ENCODE data around the gene EDIL3. TPM values are rescaled to one million over a fixed set of nuclear protein-coding genes. Genes with fewer than 3 reads are reported as not detected.

The EDIL3 gene
- total and polyA plus RNA-seq, 2 of the 8 experiments (the other 6 are each of a cell fraction or from before 2014, with no cell fraction given) = 14.7 to 47.2 TPM

DNA sequence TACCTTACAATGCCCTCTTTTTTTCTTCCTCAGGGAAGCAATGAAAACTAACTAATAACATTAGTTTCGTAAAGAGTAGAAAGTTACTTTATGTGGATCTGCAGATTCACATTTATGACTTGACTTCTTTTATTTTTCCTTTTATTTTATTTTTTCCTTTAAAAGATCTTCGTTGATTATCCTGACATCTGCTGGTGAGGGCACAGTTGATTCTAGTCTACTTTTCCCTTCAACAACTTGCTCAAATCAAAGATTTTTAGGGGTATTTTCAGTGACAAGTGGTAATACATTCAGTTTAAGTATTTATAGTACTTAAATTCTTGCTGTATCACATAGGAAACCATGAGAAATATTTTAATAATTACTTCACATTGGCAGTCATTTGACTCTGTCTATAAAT lies 4.9 kb downstream of the EDIL3 start:
- peaks cover 4% of the 10 kb centered on the region for H3K23me2 ChIP-seq (ENCODE audit: low read depth, low read length)
- H2BK5ac ChIP-seq (ENCODE audit: low read depth, low read length) = no peak overlapping the region
- peaks cover 0 to 4% (median 0%) of the 10 kb centered on the region in 4 experiments; a peak in 2 of 7 replicates for H3K4me1 ChIP-seq (replicated peaks in 1 of 4; ENCODE audit: control insufficient read depth in 3 of 4, insufficient read depth in 4 of 4, low read length in 3 of 4)
- H4K5ac ChIP-seq (ENCODE audit: insufficient read length, low read depth, low read length) = no peak overlapping the region
- H3K9ac ChIP-seq (replicated peaks in 1 of 4; ENCODE audit: extremely low read depth in 1 of 4, low read depth in 3 of 4, low read length in 3 of 4) = no peak overlapping the region
- H4K8ac ChIP-seq (ENCODE audit: extremely low read depth, insufficient read depth, low read length) = no peak overlapping the region
- ChIA-PET CTCF (ENCODE audit: partially characterized antibody) (interaction anchor here (0.8 to 1.3 kb wide), 3 partner anchors 9 to 116 kb away, joined by 3 read pairs; no protein-coding TSS in a partner anchor), POLR2A (ENCODE audit: partially characterized antibody) (interaction anchor here (0.6 kb wide), 1 partner anchor 84 kb away, joined by 3 read pairs; no protein-coding TSS in a partner anchor)
- H3K18ac ChIP-seq (ENCODE audit: extremely low read depth, low read length) = no peak overlapping the region
- no peak overlapping the region for H2AFZ ChIP-seq (ENCODE audit: low read length)
- H2BK15ac ChIP-seq (ENCODE audit: low read length) = no peak overlapping the region
- no peaks in the 10 kb centered on the region for H3K9me3 ChIP-seq (ENCODE audit: insufficient read depth in 2 of 2, low read depth in 1 of 2, low read length in 1 of 2)
- H3K27me3 ChIP-seq (replicated peaks in 1 of 4; ENCODE audit: control insufficient read depth in 3 of 4, extremely low read depth in 1 of 4, insufficient read depth in 3 of 4, low read length in 3 of 4) = peaks cover 0 to 3% (median 0%) of the 10 kb centered on the region in 4 experiments; a peak in 2 of 7 replicates
- no peak overlapping the region for H2AK5ac ChIP-seq (ENCODE audit: low read depth, low read length)
- H3K14ac ChIP-seq (ENCODE audit: insufficient read length) = no peak overlapping the region
- no peak for TF ChIP-seq FOSL1 (IDR thresholded peaks at IDR 0.05; ENCODE audit: insufficient read depth, low read depth, low read length)
- TF ChIP-seq BRCA1 (IDR thresholded peaks at IDR 0.05; ENCODE audit: low read depth, low read length) = no peak
- TF ChIP-seq NRF1 (IDR thresholded peaks at IDR 0.05; ENCODE audit: low read depth, low read length) = no peak
- no peak for TF ChIP-seq NANOG (IDR thresholded peaks at IDR 0.05; ENCODE audit: insufficient read depth, low read depth, low read length, poor library complexity, severe bottlenecking)
- TF ChIP-seq RBBP5 (IDR thresholded peaks at IDR 0.05; ENCODE audit: borderline replicate concordance, low read depth, low read length) = no peak
- TF ChIP-seq EP300 (IDR thresholded peaks at IDR 0.05; ENCODE audit: borderline replicate concordance in 1 of 2, low read depth in 2 of 2, low read length in 2 of 2) = no peak
- TF ChIP-seq RAD21 (IDR thresholded peaks at IDR 0.05 in 1 of 2, conservative IDR thresholded peaks at IDR 0.05 in 1 of 2; ENCODE audit: low read depth in 2 of 2, low read length in 2 of 2) = peak; percentile 21 to 28; a peak in 3 of 4 replicates
- TF ChIP-seq TBP (IDR thresholded peaks at IDR 0.05; ENCODE audit: low read depth, low read length) = no peak
- TF ChIP-seq KDM1A (IDR thresholded peaks at IDR 0.05; ENCODE audit: borderline replicate concordance, low read length) = no peak
- no peak overlapping the region for H3K27ac ChIP-seq (ENCODE audit: low read depth, low read length)
- no peak overlapping the region for H3K4me3 ChIP-seq (ENCODE audit: extremely low read depth in 1 of 4, insufficient read depth in 2 of 4, low read depth in 3 of 4, low read length in 4 of 4)
- no peaks in the 10 kb centered on the region for H4K20me1 ChIP-seq (replicated peaks in 1 of 2; ENCODE audit: control insufficient read depth in 1 of 2, insufficient read depth in 2 of 2, low read length in 2 of 2)
- no peak overlapping the region for H3K4me2 ChIP-seq (ENCODE audit: insufficient read depth in 1 of 2, low read depth in 2 of 2, low read length in 2 of 2)
- H3K79me2 ChIP-seq (ENCODE audit: control insufficient read depth in 1 of 2, insufficient read depth in 2 of 2, low read length in 2 of 2) = peaks cover 0 to 76% of the 10 kb centered on the region in 2 experiments; a peak in 2 of 4 replicates
- H3K36me3 ChIP-seq (ENCODE audit: control insufficient read depth in 2 of 4, insufficient read depth in 4 of 4, low read length in 3 of 4) = no peaks in the 10 kb centered on the region
- H3K23ac ChIP-seq (ENCODE audit: insufficient read length) = no peak overlapping the region
- no peak overlapping the region for H2BK12ac ChIP-seq (ENCODE audit: low read depth, low read length)
- DNase-seq (ENCODE audit: low read depth in 1 of 2, low spot score in 2 of 2) = no peak
- no peak overlapping the region for H2BK120ac ChIP-seq (replicated peaks; ENCODE audit: low read depth, low read length)
- H3K79me1 ChIP-seq (ENCODE audit: low read depth, low read length) = no peaks in the 10 kb centered on the region
- no peak overlapping the region for H3K4ac ChIP-seq (replicated peaks; ENCODE audit: insufficient read length, low read depth, low read length)
- WGBS, 2 experiments (ENCODE audit: extremely low coverage in 1 of 2, insufficient coverage in 1 of 2, insufficient read length in 1 of 2, insufficient replicate concordance in 2 of 2, low coverage in 1 of 2, low lambda C conversion rate in 2 of 2, missing lambda C conversion rate in 1 of 2) = 87% methylated on average over 2 of the region's 2 CpGs; no CpG with 5 or more reads in 1 of the 2 experiments
- no peak overlapping the region for H3K56ac ChIP-seq (replicated peaks; ENCODE audit: insufficient read length, low read depth, low read length)
- H4K91ac ChIP-seq (replicated peaks; ENCODE audit: insufficient read length, low read length) = no peak overlapping the region
- no peak overlapping the region for H2BK20ac ChIP-seq (ENCODE audit: low read length)
- no peak for FAIRE-seq

Data from H1 (cell line).